Measurements from ENCODE around the gene RTN4IP1. TPM values are rescaled to one million over a fixed set of nuclear protein-coding genes. Genes with fewer than 3 reads are reported as not detected.
A peak's percentile ranks its signal among the peaks of the same experiment; 100 is the strongest.

The RTN4IP1 gene
- total RNA-seq (10 to 100 TPM in 3 of 5 donors, 1 to 10 TPM in 1, not detected in 1; 9.2 to 44.2 (median 21.2) TPM), polyA plus RNA-seq (1 to 10 TPM; 5.4 to 7.7 (median 5.7) TPM)
- long read RNA-seq, donor 1, partial matches to known transcripts = 0 of 2 reads
- long read RNA-seq, donor 1, other reads (novel, unspliced or antisense) = 0 of 2 reads
- long read RNA-seq, donor 2, partial matches to known transcripts = 0 of 2 reads
- long read RNA-seq, donor 2, other reads (novel, unspliced or antisense) = 0 of 2 reads
- long read RNA-seq, donor 3 = 0 reads
- long read RNA-seq, donor 4 = 0 reads
- long read RNA-seq, donor 5, partial matches to known transcripts = 0 of 3 reads
- long read RNA-seq, donor 5, other reads (novel, unspliced or antisense) = 0 of 3 reads
- long read RNA-seq, donor 6, transcript RTN4IP1-201 (9 exons, 1,682 nt) = major isoform, 10 of 13 reads
- long read RNA-seq, donor 6, partial matches to known transcripts = 0 of 13 reads
- long read RNA-seq, donor 6, other reads (novel, unspliced or antisense) = 0 of 13 reads
- long read RNA-seq, donor 7, partial matches to known transcripts = 0 of 4 reads
- long read RNA-seq, donor 7, other reads (novel, unspliced or antisense) = 0 of 4 reads
- long read RNA-seq, donor 8, transcript RTN4IP1-203 (2 exons, 433 nt) = major isoform, 5 of 6 reads
- long read RNA-seq, donor 8, partial matches to known transcripts = 0 of 6 reads
- long read RNA-seq, donor 8, other reads (novel, unspliced or antisense) = 0 of 6 reads
- long read RNA-seq, donor 9, partial matches to known transcripts = 0 of 6 reads
- long read RNA-seq, donor 9, other reads (novel, unspliced or antisense) = 0 of 6 reads
- long read RNA-seq, donor 10, partial matches to known transcripts = 0 of 3 reads
- long read RNA-seq, donor 10, other reads (novel, unspliced or antisense) = 0 of 3 reads

GRCh38 chr6:106629103-106629858 lies at the start of gene RTN4IP1, which contains the start of gene QRSL1:
RTN4IP1 (minus strand) TSS chr6:106629498; CDS start chr6:106629021, 477 bp downstream.
QRSL1 (plus strand) TSS chr6:106629578; CDS start chr6:106629682, 104 bp downstream.
- Histone ChIP-seq H3K4me3 (peak within 1 kb of the TSS; percentile 78 to 94 (median 88)), H3K27ac (peak within 1 kb of the TSS; percentile 75 to 91 (median 87)), H3K36me3 (no peaks in the 10 kb centered on the region), H3K9me3 (no peaks in the 10 kb centered on the region), H3K4me1 (peaks cover 16 to 42% (median 27%) of the 10 kb centered on the region in 4 donors), H3K27me3 (no peaks in the 10 kb centered on the region)
- 0 to 2% (median 1%) methylated on average over 21 to 46 of the region's 46 CpGs for WGBS, 5 donors
- DNase-seq = peak; percentile 88 to 97
- intact Hi-C loops (cut with DNase I; ENCODE audit: low total_unique reads) = no loop called here
- TF ChIP-seq CTCF (IDR thresholded peaks at IDR 0.05) = no peak
- no peak for TF ChIP-seq EP300 (IDR thresholded peaks at IDR 0.05)
- peak; percentile 66 to 86 (median 67) for TF ChIP-seq POLR2AphosphoS5 (IDR thresholded peaks at IDR 0.05)

- DNase-seq = no peak
- intact Hi-C loops (cut with DNase I; ENCODE audit: low total_unique reads) = no loop called here
- H3K27me3 ChIP-seq = no peaks in the 10 kb centered on the region
- no peaks in the 10 kb centered on the region for H3K4me1 ChIP-seq
- H3K4me3 ChIP-seq = no peak overlapping the region
- 73 to 81% (median 74%) methylated on average over 3 of the region's 3 CpGs for WGBS, 5 donors
- no peaks in the 10 kb centered on the region for H3K9me3 ChIP-seq
- no peak overlapping the region for H3K27ac ChIP-seq
- no peak for TF ChIP-seq POLR2A (IDR thresholded peaks at IDR 0.05)
- no peak for TF ChIP-seq EP300 (IDR thresholded peaks at IDR 0.05)
- TF ChIP-seq POLR2AphosphoS5 (IDR thresholded peaks at IDR 0.05) = no peak
- TF ChIP-seq CTCF (IDR thresholded peaks at IDR 0.05) = no peak
- no peaks in the 10 kb centered on the region for H3K36me3 ChIP-seq
Observed at GRCh38 chr6:106677282-106677681, 48.0 kb upstream of the RTN4IP1 start.

- Histone ChIP-seq H3K27me3 (no peaks in the 10 kb centered on the region), H3K4me1 (no peaks in the 10 kb centered on the region), H3K27ac (no peak overlapping the region), H3K4me3 (no peak overlapping the region), H3K9me3 (no peaks in the 10 kb centered on the region), H3K36me3 (no peaks in the 10 kb centered on the region)
- TF ChIP-seq EP300 (IDR thresholded peaks at IDR 0.05) (no peak), POLR2AphosphoS5 (IDR thresholded peaks at IDR 0.05) (no peak), POLR2A (IDR thresholded peaks at IDR 0.05) (no peak), CTCF (IDR thresholded peaks at IDR 0.05) (no peak)
- intact Hi-C loops (cut with DNase I; ENCODE audit: low total_unique reads) = no loop called here
- no peak for DNase-seq
Observed at GRCh38 chr6:106674541-106675229, 45.4 kb upstream of the RTN4IP1 start.
